ENCODE results near the gene FDX1.

- no peak for TF ChIP-seq CTCF (IDR thresholded peaks at IDR 0.05)
- TF ChIP-seq POLR2A (IDR thresholded peaks at IDR 0.05): no peak
Observed at GRCh38 chr11:110446061-110446460, 16.3 kb downstream of the FDX1 start.

Data from adrenal gland (tissue), 5 donors.